Neural cell (in vitro differentiated cells): Measurements from ENCODE around the gene FAM184A.

Source experiments
- EP300 ChIP-seq: fragments of 450-650 bp; conservative IDR thresholded peaks from 2 replicates; pipeline ENCODE4 v1.6.1; 2014; ENCODE audit warnings: antibody characterized with exemption, mild to moderate bottlenecking, moderate library complexity; ENCODE audit not compliant: poor library complexity, severe bottlenecking
- EZH2 ChIP-seq: fragments of 200-600, 300-800 bp; shearing (Covaris generic), sonication (generic); IDR thresholded peaks from 2 replicates; pipeline ENCODE4 v1.6.1; 2014; ENCODE audit warnings: antibody characterized with exemption, low read length, borderline replicate concordance, mild to moderate bottlenecking; ENCODE audit not compliant: insufficient read depth, poor library complexity, severe bottlenecking
- MXI1 ChIP-seq: fragments of 450-650 bp; conservative IDR thresholded peaks from 2 replicates; pipeline ENCODE4 v1.6.1; 2014; ENCODE audit warnings: antibody characterized with exemption, mild to moderate bottlenecking; ENCODE audit not compliant: poor library complexity, severe bottlenecking
- POLR2AphosphoS5 ChIP-seq: IDR thresholded peaks from 2 replicates; pipeline ENCODE4 v1.6.1; 2012
- RAD21 ChIP-seq: fragments of 450-650 bp; conservative IDR thresholded peaks from 2 replicates; pipeline ENCODE4 v1.6.1; 2014; ENCODE audit warnings: antibody characterized with exemption, mild to moderate bottlenecking, moderate library complexity
- REST ChIP-seq: IDR thresholded peaks from 2 replicates; pipeline ENCODE4 v1.6.1; 2012; ENCODE audit warnings: borderline replicate concordance
- TAF1 ChIP-seq: IDR thresholded peaks from 2 replicates; pipeline ENCODE4 v1.6.1; 2012; ENCODE audit warnings: low read depth
- TF ChIP-seq, protein P1 (sequence below): fragments of 450-650 bp; IDR thresholded peaks from 2 replicates; pipeline ENCODE4 v1.5.1; 2014; ENCODE audit warnings: antibody characterized with exemption, mild to moderate bottlenecking, moderate library complexity; ENCODE audit not compliant: poor library complexity, severe bottlenecking

- TF ChIP-seq, protein P1, sequence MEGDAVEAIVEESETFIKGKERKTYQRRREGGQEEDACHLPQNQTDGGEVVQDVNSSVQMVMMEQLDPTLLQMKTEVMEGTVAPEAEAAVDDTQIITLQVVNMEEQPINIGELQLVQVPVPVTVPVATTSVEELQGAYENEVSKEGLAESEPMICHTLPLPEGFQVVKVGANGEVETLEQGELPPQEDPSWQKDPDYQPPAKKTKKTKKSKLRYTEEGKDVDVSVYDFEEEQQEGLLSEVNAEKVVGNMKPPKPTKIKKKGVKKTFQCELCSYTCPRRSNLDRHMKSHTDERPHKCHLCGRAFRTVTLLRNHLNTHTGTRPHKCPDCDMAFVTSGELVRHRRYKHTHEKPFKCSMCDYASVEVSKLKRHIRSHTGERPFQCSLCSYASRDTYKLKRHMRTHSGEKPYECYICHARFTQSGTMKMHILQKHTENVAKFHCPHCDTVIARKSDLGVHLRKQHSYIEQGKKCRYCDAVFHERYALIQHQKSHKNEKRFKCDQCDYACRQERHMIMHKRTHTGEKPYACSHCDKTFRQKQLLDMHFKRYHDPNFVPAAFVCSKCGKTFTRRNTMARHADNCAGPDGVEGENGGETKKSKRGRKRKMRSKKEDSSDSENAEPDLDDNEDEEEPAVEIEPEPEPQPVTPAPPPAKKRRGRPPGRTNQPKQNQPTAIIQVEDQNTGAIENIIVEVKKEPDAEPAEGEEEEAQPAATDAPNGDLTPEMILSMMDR = no peak
- TF ChIP-seq EP300 (no peak), POLR2AphosphoS5 (no peak), TAF1 (no peak), REST (no peak), RAD21 (no peak), MXI1 (no peak), EZH2 (no peak)
Observed at GRCh38 chr6:119075200-119075981, 3.1 kb downstream of the FAM184A start.
